Measurements from ENCODE around the gene MTHFD1L.
A peak's percentile ranks its signal among the peaks of the same experiment; 100 is the strongest.

Gene MTHFD1L

GRCh38 chr6:150902142-150902776 is 36.8 kb downstream of the MTHFD1L start:
- DNase-seq (ENCODE audit: extremely low spot score): no peak
- TF ChIP-seq FOXM1 (IDR thresholded peaks at IDR 0.05; ENCODE audit: borderline replicate concordance): no peak
- TF ChIP-seq PKNOX1 (IDR thresholded peaks at IDR 0.05): no peak
- no peak for TF ChIP-seq L3MBTL2 (conservative IDR thresholded peaks at IDR 0.05)
- no peak for TF ChIP-seq FOXK2 (IDR thresholded peaks at IDR 0.05)
- no peak for TF ChIP-seq ZNF384 (IDR thresholded peaks at IDR 0.05)
- no peak for TF ChIP-seq SP1 (IDR thresholded peaks at IDR 0.05)
- TF ChIP-seq SUZ12 (IDR thresholded peaks at IDR 0.05): no peak
- TF ChIP-seq FOXA1 (IDR thresholded peaks at IDR 0.05): no peak
- TF ChIP-seq BHLHE40 (IDR thresholded peaks at IDR 0.05; ENCODE audit: borderline replicate concordance): no peak
- no peak for TF ChIP-seq NFRKB (IDR thresholded peaks at IDR 0.05)
- no peak for TF ChIP-seq ARNT (IDR thresholded peaks at IDR 0.05)
- no peak for TF ChIP-seq HDGF (IDR thresholded peaks at IDR 0.05; ENCODE audit: borderline replicate concordance)
- no peak for TF ChIP-seq ELF4 (IDR thresholded peaks at IDR 0.05)
- TF ChIP-seq LEF1 (IDR thresholded peaks at IDR 0.05; ENCODE audit: borderline replicate concordance): no peak
- TF ChIP-seq TARDBP (IDR thresholded peaks at IDR 0.05): no peak
- TF ChIP-seq CTBP1 (IDR thresholded peaks at IDR 0.05; ENCODE audit: borderline replicate concordance): no peak
- CTCF ChIA-PET: interaction anchor here (1.4 kb wide), 1 partner anchor 10 kb away, joined by 5 read pairs; no protein-coding TSS in a partner anchor
- POLR2A ChIA-PET: no interaction called here

GRCh38 chr6:150905769-150906168 is 40.3 kb downstream of the MTHFD1L start:
- DNase-seq (ENCODE audit: extremely low spot score): peak; percentile 52
- no peak for TF ChIP-seq SUZ12 (IDR thresholded peaks at IDR 0.05)
- TF ChIP-seq PKNOX1 (IDR thresholded peaks at IDR 0.05): no peak
- TF ChIP-seq ARNT (IDR thresholded peaks at IDR 0.05): no peak
- no peak for TF ChIP-seq FOXA1 (IDR thresholded peaks at IDR 0.05)
- no peak for TF ChIP-seq CTBP1 (IDR thresholded peaks at IDR 0.05; ENCODE audit: borderline replicate concordance)
- TF ChIP-seq SP1 (IDR thresholded peaks at IDR 0.05): no peak
- no peak for TF ChIP-seq LEF1 (IDR thresholded peaks at IDR 0.05; ENCODE audit: borderline replicate concordance)
- ChIA-PET CTCF (interaction anchor here (0.5 kb wide), 1 partner anchor 9 kb away, joined by 3 read pairs; no protein-coding TSS in a partner anchor), POLR2A (no interaction called here)

GRCh38 chr6:150906641-150907326 is 41.3 kb downstream of the MTHFD1L start:
- TF ChIP-seq HDGF (IDR thresholded peaks at IDR 0.05; ENCODE audit: borderline replicate concordance) (no peak), CTBP1 (IDR thresholded peaks at IDR 0.05; ENCODE audit: borderline replicate concordance) (no peak), FOXM1 (IDR thresholded peaks at IDR 0.05; ENCODE audit: borderline replicate concordance) (no peak), ELF4 (IDR thresholded peaks at IDR 0.05) (no peak), FOXA1 (IDR thresholded peaks at IDR 0.05) (no peak), LEF1 (IDR thresholded peaks at IDR 0.05; ENCODE audit: borderline replicate concordance) (no peak), L3MBTL2 (conservative IDR thresholded peaks at IDR 0.05) (no peak), BHLHE40 (IDR thresholded peaks at IDR 0.05; ENCODE audit: borderline replicate concordance) (no peak), FOXK2 (IDR thresholded peaks at IDR 0.05) (no peak), SUZ12 (IDR thresholded peaks at IDR 0.05) (no peak), TARDBP (IDR thresholded peaks at IDR 0.05) (no peak), ZNF384 (IDR thresholded peaks at IDR 0.05) (no peak), PKNOX1 (IDR thresholded peaks at IDR 0.05) (no peak), ARNT (IDR thresholded peaks at IDR 0.05) (no peak)
- no peak for DNase-seq (ENCODE audit: extremely low spot score)
- ChIA-PET POLR2A (no interaction called here), CTCF (interaction anchor here (0.6 kb wide), 1 partner anchor 16 kb away, joined by 3 read pairs; no protein-coding TSS in a partner anchor)

- ChIA-PET CTCF (no interaction called here), POLR2A (no interaction called here)
- TF ChIP-seq NFRKB (IDR thresholded peaks at IDR 0.05): no peak
- no peak for TF ChIP-seq CTBP1 (IDR thresholded peaks at IDR 0.05; ENCODE audit: borderline replicate concordance)
- TF ChIP-seq TARDBP (IDR thresholded peaks at IDR 0.05): no peak
- TF ChIP-seq FOXA1 (IDR thresholded peaks at IDR 0.05): no peak
- TF ChIP-seq SUZ12 (IDR thresholded peaks at IDR 0.05): no peak
- no peak for TF ChIP-seq PKNOX1 (IDR thresholded peaks at IDR 0.05)
- no peak for TF ChIP-seq LEF1 (IDR thresholded peaks at IDR 0.05; ENCODE audit: borderline replicate concordance)
- TF ChIP-seq ARNT (IDR thresholded peaks at IDR 0.05): no peak
- TF ChIP-seq HDGF (IDR thresholded peaks at IDR 0.05; ENCODE audit: borderline replicate concordance): no peak
- TF ChIP-seq ZNF384 (IDR thresholded peaks at IDR 0.05): no peak
- TF ChIP-seq FOXK2 (IDR thresholded peaks at IDR 0.05): no peak
- no peak for TF ChIP-seq FOXM1 (IDR thresholded peaks at IDR 0.05; ENCODE audit: borderline replicate concordance)
- TF ChIP-seq SP1 (IDR thresholded peaks at IDR 0.05): no peak
- no peak for TF ChIP-seq BHLHE40 (IDR thresholded peaks at IDR 0.05; ENCODE audit: borderline replicate concordance)
- no peak for TF ChIP-seq ELF4 (IDR thresholded peaks at IDR 0.05)
- TF ChIP-seq L3MBTL2 (conservative IDR thresholded peaks at IDR 0.05): no peak
- DNase-seq (ENCODE audit: extremely low spot score): no peak
These were observed 41.9 kb downstream of the MTHFD1L start for GRCh38 chr6:150907383-150907782.

- DNase-seq (ENCODE audit: extremely low spot score): no peak
- TF ChIP-seq PKNOX1 (IDR thresholded peaks at IDR 0.05) (peak; percentile 34; the same call in 1 of the 2 replicates), BHLHE40 (IDR thresholded peaks at IDR 0.05; ENCODE audit: borderline replicate concordance) (no peak), HDGF (IDR thresholded peaks at IDR 0.05; ENCODE audit: borderline replicate concordance) (no peak)
- CTCF ChIA-PET: interaction anchor here (0.7 to 1.1 kb wide), 2 partner anchors 17 to 1721 kb away, joined by 3 read pairs; no protein-coding TSS in a partner anchor
- POLR2A ChIA-PET: no interaction called here
These were observed 43.4 kb downstream of the MTHFD1L start for GRCh38 chr6:150908901-150909300.
